H9 (cell line): ENCODE results near the gene DNAI7. TPM values are rescaled to one million over a fixed set of nuclear protein-coding genes. Genes with fewer than 3 reads are reported as not detected.
A peak's percentile ranks its signal among the peaks of the same experiment; 100 is the strongest.

ENCODE experiments used
- DNase-seq: peaks from one replicate; pipeline ENCODE4 v3.0.0-alpha.2; 2017
- H2AFZ ChIP-seq: one replicate; pipeline ENCODE4 v1.6.1; 2013; ENCODE audit warnings: mild to moderate bottlenecking, low read length, control low read depth, moderate library complexity
- H2AK5ac ChIP-seq: 2 replicates; pipeline ENCODE4 v1.6.1; 2013; ENCODE audit warnings: low read length, control low read depth, mixed read lengths; ENCODE audit not compliant: insufficient read length
- H2BK120ac ChIP-seq: one replicate; pipeline ENCODE4 v1.6.1; 2013; ENCODE audit warnings: low read depth, mild to moderate bottlenecking, low read length, control low read depth, inconsistent platforms; ENCODE audit not compliant: poor library complexity, severe bottlenecking
- H2BK12ac ChIP-seq: 2 replicates; pipeline ENCODE4 v1.6.1; 2013; ENCODE audit warnings: low read length, control low read depth, mixed read lengths, low read depth; ENCODE audit not compliant: insufficient read length
- H2BK15ac ChIP-seq: 2 replicates; pipeline ENCODE4 v1.6.1; 2013; ENCODE audit warnings: low read depth, low read length, control low read depth
- H2BK20ac ChIP-seq: one replicate; pipeline ENCODE4 v1.6.1; 2013; ENCODE audit warnings: low read depth, mild to moderate bottlenecking, low read length, control low read depth, inconsistent platforms; ENCODE audit not compliant: poor library complexity, severe bottlenecking
- H2BK5ac ChIP-seq: 2 replicates; pipeline ENCODE4 v1.6.1; 2013; ENCODE audit warnings: low read length, control low read depth, mixed read lengths; ENCODE audit not compliant: insufficient read length
- H3K14ac ChIP-seq: 2 replicates; pipeline ENCODE4 v1.6.1; 2013; ENCODE audit warnings: low read length, control low read depth; ENCODE audit not compliant: insufficient read depth
- H3K18ac ChIP-seq: 2 replicates; pipeline ENCODE4 v1.6.1; 2013; ENCODE audit warnings: low read depth, mild to moderate bottlenecking, mixed read lengths, low read length, control low read depth; ENCODE audit not compliant: insufficient read length
- H3K23ac ChIP-seq: 2 replicates; pipeline ENCODE4 v1.6.1; 2013; ENCODE audit warnings: low read length, control low read depth, mixed read lengths, low read depth; ENCODE audit not compliant: insufficient read length
- H3K23me2 ChIP-seq: 2 replicates; pipeline ENCODE4 v1.6.1; 2013; ENCODE audit warnings: low read depth, mild to moderate bottlenecking, mixed read lengths, low read length, control low read depth; ENCODE audit not compliant: insufficient read length, poor library complexity, severe bottlenecking
- H3K27ac ChIP-seq: 2 replicates; pipeline ENCODE4 v1.5.1; 2013; ENCODE audit warnings: low read length, control low read depth, mixed read lengths, low read depth; ENCODE audit not compliant: insufficient read length
- H3K27me3 ChIP-seq: 2 replicates; pipeline ENCODE4 v1.6.1; 2013; ENCODE audit warnings: low read length, control low read depth, inconsistent platforms; ENCODE audit not compliant: insufficient read depth
- H3K4ac ChIP-seq: 2 replicates; pipeline ENCODE4 v1.6.1; 2013; ENCODE audit warnings: low read depth, mild to moderate bottlenecking, control low read depth, inconsistent platforms, low read length, moderate library complexity
- H3K4me1 ChIP-seq: 2 replicates; pipeline ENCODE4 v1.6.1; 2013; ENCODE audit warnings: low read length, control low read depth, inconsistent platforms; ENCODE audit not compliant: insufficient read depth
- H3K4me2 ChIP-seq: 2 replicates; pipeline ENCODE4 v1.6.1; 2013; ENCODE audit warnings: low read length, control low read depth, mixed read lengths; ENCODE audit not compliant: insufficient read length, insufficient read depth
- H3K56ac ChIP-seq: 2 replicates; pipeline ENCODE4 v1.6.1; 2013; ENCODE audit warnings: low read depth, mild to moderate bottlenecking, mixed read lengths, low read length, control low read depth; ENCODE audit not compliant: insufficient read length
- H3K79me1 ChIP-seq: 2 replicates; pipeline ENCODE4 v1.6.1; 2013; ENCODE audit warnings: low read depth, mild to moderate bottlenecking, moderate library complexity, low read length, control low read depth, inconsistent platforms; ENCODE audit not compliant: insufficient read depth, poor library complexity, severe bottlenecking
- H3K79me2 ChIP-seq: 2 replicates; pipeline ENCODE4 v1.6.1; 2013; ENCODE audit warnings: low read length, control low read depth, inconsistent platforms; ENCODE audit not compliant: insufficient read depth
- H3K9ac ChIP-seq: 2 replicates; pipeline ENCODE4 v1.6.1; 2013; ENCODE audit warnings: low read length, control low read depth, mixed read lengths; ENCODE audit not compliant: insufficient read length; ENCODE audit errors: extremely low read depth
- H3K9me3 ChIP-seq: one replicate; pipeline ENCODE4 v1.6.1; 2013; ENCODE audit warnings: low read depth, low read length, inconsistent platforms; ENCODE audit not compliant: control insufficient read depth
- H3T11ph ChIP-seq: one replicate; pipeline ENCODE4 v1.6.1; 2013; ENCODE audit warnings: mild to moderate bottlenecking, low read length, control low read depth, inconsistent platforms
- H4K20me1 ChIP-seq: one replicate; pipeline ENCODE4 v1.6.1; 2013; ENCODE audit not compliant: control insufficient read depth, insufficient read length, insufficient read depth
- H4K5ac ChIP-seq: 2 replicates; pipeline ENCODE4 v1.6.1; 2013; ENCODE audit warnings: low read depth, mild to moderate bottlenecking, mixed read lengths, low read length, control low read depth; ENCODE audit not compliant: insufficient read length
- H4K8ac ChIP-seq: replicated peaks from 2 replicates; pipeline ENCODE4 v1.6.1; 2013; ENCODE audit warnings: low read length, control low read depth, mixed read lengths, low read depth; ENCODE audit not compliant: insufficient read length
- H4K91ac ChIP-seq: 2 replicates; pipeline ENCODE4 v1.6.1; 2013; ENCODE audit warnings: low read depth, mild to moderate bottlenecking, moderate library complexity, mixed read lengths, low read length, control low read depth; ENCODE audit not compliant: insufficient read length
- H3K27ac Mint-ChIP-seq, 3 experiments: 2 replicates in 2 of 3; 3 replicates in 1 of 3; pipeline ENCODE4 v1.8.0; 2020 to 2021; ENCODE audit warnings: mixed read lengths in 3 of 3, mild to moderate bottlenecking in 1 of 3, moderate library complexity in 1 of 3
- H3K27me3 Mint-ChIP-seq: 2 replicates; pipeline ENCODE4 v1.8.0; 2021; ENCODE audit warnings: low read depth, mild to moderate bottlenecking, moderate library complexity, mixed read lengths
- H3K36me3 Mint-ChIP-seq, 3 experiments: 2 replicates in 2 of 3; 3 replicates in 1 of 3; pipeline ENCODE4 v1.8.0; 2020 to 2021; ENCODE audit warnings: low read depth in 3 of 3, mixed read lengths in 3 of 3; ENCODE audit not compliant: insufficient read depth in 1 of 3
- H3K4me1 Mint-ChIP-seq, 2 experiments: 2 replicates each; pipeline ENCODE4 v1.8.0; 2020; ENCODE audit warnings: mixed read lengths in 2 of 2
- H3K4me3 Mint-ChIP-seq, 2 experiments: 2 replicates in 1 of 2; 3 replicates in 1 of 2; pipeline ENCODE4 v1.8.0; 2020 to 2021; ENCODE audit warnings: mild to moderate bottlenecking in 2 of 2, mixed read lengths in 2 of 2, moderate library complexity in 1 of 2
- H3K9me3 Mint-ChIP-seq, 2 experiments: 2 replicates in 1 of 2; 3 replicates in 1 of 2; pipeline ENCODE4 v1.8.0; 2020; ENCODE audit warnings: mild to moderate bottlenecking in 2 of 2, mixed read lengths in 2 of 2, moderate library complexity in 1 of 2
- WGBS: extraction: QIAGEN DNeasy Blood & Tissue Kit; methylation state at CpG from one replicate; pipeline ENCODE4 v1.1.7; 2013; ENCODE audit warnings: missing lambda C conversion rate, low lambda C conversion rate, mixed read lengths; ENCODE audit not compliant: insufficient read length; ENCODE audit errors: extremely low coverage; 5-methylcytosine and 5-hydroxymethylcytosine counted together
- total RNA-seq: library from RNA; stranded (reverse); gene quantifications from 2 replicates; pipeline ENCODE4 v1.2.1, GENCODE V29; 2021
- TF ChIP-seq, protein P1 (sequence below): fragments of 200-600 bp; sonication (generic); conservative IDR thresholded peaks from 3 replicates; pipeline ENCODE4 v1.8.0; 2021; ENCODE audit warnings: antibody characterized with exemption, mild to moderate bottlenecking

The DNAI7 gene
- total RNA-seq, 1 experiment from 2014 or later, result not detected

DNA sequence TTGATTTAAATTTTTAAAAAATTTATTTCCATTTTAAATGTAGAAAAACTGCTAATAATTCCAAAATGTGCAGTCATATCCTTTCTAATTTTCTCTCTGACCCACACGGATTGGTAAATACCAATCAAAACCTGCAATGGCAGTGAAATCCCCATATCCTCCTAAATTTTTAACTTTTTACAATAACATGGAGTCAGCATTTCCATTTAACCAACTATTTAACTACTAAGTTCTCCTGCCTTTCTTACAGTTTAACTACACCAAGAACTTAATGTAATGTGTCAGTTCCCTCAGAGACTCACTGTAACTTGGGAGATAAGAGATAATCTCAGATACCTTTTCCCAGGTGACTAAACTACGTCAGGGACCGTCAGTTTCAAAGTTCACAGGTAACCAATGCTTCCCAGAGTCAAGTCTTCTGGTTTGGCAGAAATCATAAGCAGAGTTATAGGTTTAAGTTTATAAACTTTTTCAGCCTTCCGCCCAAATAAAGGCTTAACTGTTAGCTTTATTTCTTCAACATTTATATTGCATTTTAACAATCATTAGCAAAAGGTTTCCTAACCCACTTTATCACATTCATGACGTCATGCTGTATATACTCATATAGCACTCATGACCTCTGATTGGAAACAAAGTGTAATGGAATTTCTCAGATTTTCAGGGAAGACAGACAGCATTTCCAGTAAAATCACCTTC lies 48.2 kb upstream of the DNAI7 start:
- no peak overlapping the region for H3K4ac ChIP-seq
- H3K14ac ChIP-seq, result no peak overlapping the region
- H3K79me1 ChIP-seq, result peaks cover 3% of the 10 kb centered on the region
- no peak overlapping the region for H2BK120ac ChIP-seq
- no peak overlapping the region for H3K27ac ChIP-seq
- Mint-ChIP-seq H3K4me3 (no peak overlapping the region), H3K9me3 (no peaks in the 10 kb centered on the region), H3K27ac (peak overlapping the region in 1 of 3 experiments; percentile 62; a peak in 1 of 7 replicates), H3K4me1 (peaks cover 0 to 9% of the 10 kb centered on the region in 2 experiments; a peak in 2 of 4 replicates), H3K36me3 (peaks cover 4 to 42% (median 25%) of the 10 kb centered on the region in 3 experiments; a peak in 5 of 7 replicates), H3K27me3 (no peaks in the 10 kb centered on the region)
- no peak overlapping the region for H4K91ac ChIP-seq
- H2BK12ac ChIP-seq, result no peak overlapping the region
- no peaks in the 10 kb centered on the region for H4K20me1 ChIP-seq
- H3K23me2 ChIP-seq, result no peaks in the 10 kb centered on the region
- no peak overlapping the region for H3K4me2 ChIP-seq
- no peak for DNase-seq
- no peak overlapping the region for H3K9ac ChIP-seq
- no peak overlapping the region for H4K5ac ChIP-seq
- no peak overlapping the region for H3T11ph ChIP-seq
- H2AK5ac ChIP-seq, result no peak overlapping the region
- peaks cover 9% of the 10 kb centered on the region; the same call in 1 of the 2 replicates for H3K79me2 ChIP-seq
- no CpG with 5 or more reads among the region's 5 CpGs for WGBS
- H3K23ac ChIP-seq, result no peak overlapping the region
- no peak overlapping the region for H3K56ac ChIP-seq
- H3K9me3 ChIP-seq, result no peaks in the 10 kb centered on the region
- no peak overlapping the region for H3K18ac ChIP-seq
- TF ChIP-seq, protein P1, sequence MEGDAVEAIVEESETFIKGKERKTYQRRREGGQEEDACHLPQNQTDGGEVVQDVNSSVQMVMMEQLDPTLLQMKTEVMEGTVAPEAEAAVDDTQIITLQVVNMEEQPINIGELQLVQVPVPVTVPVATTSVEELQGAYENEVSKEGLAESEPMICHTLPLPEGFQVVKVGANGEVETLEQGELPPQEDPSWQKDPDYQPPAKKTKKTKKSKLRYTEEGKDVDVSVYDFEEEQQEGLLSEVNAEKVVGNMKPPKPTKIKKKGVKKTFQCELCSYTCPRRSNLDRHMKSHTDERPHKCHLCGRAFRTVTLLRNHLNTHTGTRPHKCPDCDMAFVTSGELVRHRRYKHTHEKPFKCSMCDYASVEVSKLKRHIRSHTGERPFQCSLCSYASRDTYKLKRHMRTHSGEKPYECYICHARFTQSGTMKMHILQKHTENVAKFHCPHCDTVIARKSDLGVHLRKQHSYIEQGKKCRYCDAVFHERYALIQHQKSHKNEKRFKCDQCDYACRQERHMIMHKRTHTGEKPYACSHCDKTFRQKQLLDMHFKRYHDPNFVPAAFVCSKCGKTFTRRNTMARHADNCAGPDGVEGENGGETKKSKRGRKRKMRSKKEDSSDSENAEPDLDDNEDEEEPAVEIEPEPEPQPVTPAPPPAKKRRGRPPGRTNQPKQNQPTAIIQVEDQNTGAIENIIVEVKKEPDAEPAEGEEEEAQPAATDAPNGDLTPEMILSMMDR, result no peak
- H2BK5ac ChIP-seq, result no peak overlapping the region
- H2BK20ac ChIP-seq, result no peak overlapping the region
- no peak overlapping the region for H2AFZ ChIP-seq
- no peaks in the 10 kb centered on the region for H3K27me3 ChIP-seq
- no peak overlapping the region for H4K8ac ChIP-seq
- H3K4me1 ChIP-seq, result no peaks in the 10 kb centered on the region
- H2BK15ac ChIP-seq, result no peak overlapping the region
